ENCODE data around the gene ATF6. TPM values are rescaled to one million over a fixed set of nuclear protein-coding genes. Genes with fewer than 3 reads are reported as not detected.

The ATF6 gene
- total and polyA plus RNA-seq, 2 of the 8 experiments (the other 6 are each of a cell fraction or from before 2014, with no cell fraction given): 4.6 to 10.0 TPM

- CTCF ChIA-PET (ENCODE audit: partially characterized antibody): interaction anchor here (1.1 kb wide), 1 partner anchor 40 kb away, joined by 3 read pairs; no protein-coding TSS in a partner anchor
- POLR2A ChIA-PET (ENCODE audit: partially characterized antibody): interaction anchor here (0.8 kb wide), 1 partner anchor 491 kb away, joined by 3 read pairs; no protein-coding TSS in a partner anchor
These were observed 134.0 kb downstream of the ATF6 start for GRCh38 chr1:161900160-161900559.

More at GRCh38 chr1:161900160-161900559, 134.0 kb downstream of the ATF6 start:
- TF ChIP-seq POLR2AphosphoS5 (IDR thresholded peaks at IDR 0.05; ENCODE audit: low read depth, low read length): no peak
- TF ChIP-seq BACH1 (IDR thresholded peaks at IDR 0.05; ENCODE audit: low read length): no peak
- TF ChIP-seq GABPA (IDR thresholded peaks at IDR 0.05; ENCODE audit: borderline replicate concordance, insufficient read depth, low read length): no peak
- TF ChIP-seq CTCF (IDR thresholded peaks at IDR 0.05; ENCODE audit: control extremely low read depth in 1 of 3, insufficient read depth in 1 of 3, low read depth in 1 of 3, low read length in 3 of 3): no peak
- no peak for TF ChIP-seq BRCA1 (IDR thresholded peaks at IDR 0.05; ENCODE audit: low read depth, low read length)
- no peak for TF ChIP-seq CHD2 (IDR thresholded peaks at IDR 0.05; ENCODE audit: low read length)
- Histone ChIP-seq H3K27me3 (replicated peaks in 1 of 4; ENCODE audit: control insufficient read depth in 3 of 4, extremely low read depth in 1 of 4, insufficient read depth in 3 of 4, low read length in 3 of 4) (no peaks in the 10 kb centered on the region), H2AK5ac (ENCODE audit: low read depth, low read length) (no peak overlapping the region), H4K91ac (replicated peaks; ENCODE audit: insufficient read length, low read length) (no peak overlapping the region), H2BK15ac (ENCODE audit: low read length) (no peak overlapping the region), H2AFZ (ENCODE audit: low read length) (no peak overlapping the region), H3K36me3 (ENCODE audit: control insufficient read depth in 2 of 4, insufficient read depth in 4 of 4, low read length in 3 of 4) (no peaks in the 10 kb centered on the region), H3K23ac (ENCODE audit: insufficient read length) (no peak overlapping the region), H4K20me1 (replicated peaks in 1 of 2; ENCODE audit: control insufficient read depth in 1 of 2, insufficient read depth in 2 of 2, low read length in 2 of 2) (no peaks in the 10 kb centered on the region), H4K5ac (ENCODE audit: insufficient read length, low read depth, low read length) (no peak overlapping the region), H3K4me2 (ENCODE audit: insufficient read depth in 1 of 2, low read depth in 2 of 2, low read length in 2 of 2) (no peak overlapping the region), H3K79me1 (ENCODE audit: low read depth, low read length) (no peaks in the 10 kb centered on the region), H3K14ac (ENCODE audit: insufficient read length) (no peak overlapping the region), H3K27ac (ENCODE audit: low read depth, low read length) (no peak overlapping the region), H3K56ac (replicated peaks; ENCODE audit: insufficient read length, low read depth, low read length) (no peak overlapping the region), H2BK5ac (ENCODE audit: low read depth, low read length) (no peak overlapping the region), H3K23me2 (ENCODE audit: low read depth, low read length) (no peaks in the 10 kb centered on the region; the same call in 1 of the 2 replicates), H3K4ac (replicated peaks; ENCODE audit: insufficient read length, low read depth, low read length) (no peak overlapping the region), H2BK120ac (replicated peaks; ENCODE audit: low read depth, low read length) (no peak overlapping the region), H3K4me3 (ENCODE audit: extremely low read depth in 1 of 4, insufficient read depth in 2 of 4, low read depth in 3 of 4, low read length in 4 of 4) (no peak overlapping the region), H3K9me3 (ENCODE audit: insufficient read depth in 2 of 2, low read depth in 1 of 2, low read length in 1 of 2) (no peaks in the 10 kb centered on the region), H3K79me2 (ENCODE audit: control insufficient read depth in 1 of 2, insufficient read depth in 2 of 2, low read length in 2 of 2) (no peaks in the 10 kb centered on the region), H2BK20ac (ENCODE audit: low read length) (no peak overlapping the region), H3K18ac (ENCODE audit: extremely low read depth, low read length) (no peak overlapping the region), H3K9ac (replicated peaks in 1 of 4; ENCODE audit: extremely low read depth in 1 of 4, low read depth in 3 of 4, low read length in 3 of 4) (no peak overlapping the region), H3K4me1 (replicated peaks in 1 of 4; ENCODE audit: control insufficient read depth in 3 of 4, insufficient read depth in 4 of 4, low read length in 3 of 4) (no peaks in the 10 kb centered on the region), H2BK12ac (ENCODE audit: low read depth, low read length) (no peak overlapping the region), H4K8ac (ENCODE audit: extremely low read depth, insufficient read depth, low read length) (no peak overlapping the region)
- FAIRE-seq: no peak
- WGBS, 2 experiments (ENCODE audit: extremely low coverage in 1 of 2, insufficient coverage in 1 of 2, insufficient read length in 1 of 2, insufficient replicate concordance in 2 of 2, low coverage in 1 of 2, low lambda C conversion rate in 2 of 2, missing lambda C conversion rate in 1 of 2): 93% methylated on average over 5 of the region's 5 CpGs; no CpG with 5 or more reads in 1 of the 2 experiments
- DNase-seq (ENCODE audit: low read depth in 1 of 2, low spot score in 2 of 2): no peak

All from H1 (cell line).